IMR-90 (cell line): ENCODE data around the gene OR5H14. TPM values are rescaled to one million over a fixed set of nuclear protein-coding genes. Genes with fewer than 3 reads are reported as not detected.

Experiments used
- ATAC-seq: fragments of 200-7000 bp; cut with Tn5 transposase; 2 replicates; pipeline ENCODE4 v1.9.1; 2020; ENCODE audit warnings: low read depth, mild to moderate bottlenecking, moderate library complexity
- BruUV-seq: library from RNA; stranded (reverse); fragments of 400-500 nt; replicated peaks from 2 replicates; lab custom pipeline; 2021; lab: Mats Ljungman, UMichigan
- CTCF ChIA-PET: fragments of 300-600 bp; formaldehyde crosslinking; extraction: SDS; loops from one replicate; lab custom pipeline; 2021; ENCODE audit warnings: antibody characterized with exemption; lab: Yijun Ruan, JAX
- POLR2A ChIA-PET: fragments of 300-600 bp; sonication (Branson Sonifier 250); formaldehyde crosslinking; loops from one replicate; lab custom pipeline; 2022; ENCODE audit warnings: antibody characterized with exemption; ENCODE audit not compliant: unreplicated experiment; lab: Charles Lee
- DNase-seq: peaks from one replicate; pipeline ENCODE4 v3.0.0; 2013
- H2AFZ ChIP-seq: replicated peaks from 2 replicates; pipeline ENCODE3; 2013; ENCODE audit warnings: low read length, mild to moderate bottlenecking; ENCODE audit not compliant: poor library complexity
- H2AK5ac ChIP-seq: 2 replicates; pipeline ENCODE4 v1.6.1; 2013; ENCODE audit warnings: low read depth, low read length, inconsistent platforms
- H2AK9ac ChIP-seq: replicated peaks from 2 replicates; pipeline ENCODE3; 2013; ENCODE audit warnings: mild to moderate bottlenecking, low read depth, low read length, moderate library complexity; ENCODE audit not compliant: poor library complexity
- H2BK120ac ChIP-seq: 2 replicates; pipeline ENCODE4 v1.6.1; 2013; ENCODE audit warnings: low read depth, low read length, inconsistent platforms
- H2BK15ac ChIP-seq: 3 replicates; pipeline ENCODE4 v1.6.1; 2013; ENCODE audit warnings: low read depth, low read length, inconsistent platforms
- H2BK20ac ChIP-seq: 2 replicates; pipeline ENCODE4 v1.6.1; 2013; ENCODE audit warnings: low read depth, mild to moderate bottlenecking, inconsistent platforms, low read length, moderate library complexity
- H2BK5ac ChIP-seq: 2 replicates; pipeline ENCODE4 v1.6.1; 2013; ENCODE audit warnings: mild to moderate bottlenecking, low read depth, low read length, inconsistent platforms; ENCODE audit not compliant: poor library complexity, severe bottlenecking
- H3K14ac ChIP-seq: replicated peaks from 2 replicates; pipeline ENCODE4 v1.6.1; 2013; ENCODE audit warnings: low read depth, low read length, inconsistent platforms
- H3K18ac ChIP-seq: 2 replicates; pipeline ENCODE4 v1.6.1; 2013; ENCODE audit warnings: low read depth, low read length, control low read depth
- H3K23ac ChIP-seq: 2 replicates; pipeline ENCODE4 v1.6.1; 2013; ENCODE audit warnings: low read depth, low read length, inconsistent platforms
- H3K27ac ChIP-seq: 2 replicates; pipeline ENCODE4 v1.5.1; 2013; ENCODE audit warnings: mild to moderate bottlenecking, control low read depth, low read length; ENCODE audit not compliant: insufficient read depth
- H3K27me3 ChIP-seq: 2 replicates; pipeline ENCODE4 v1.6.1; 2013; ENCODE audit warnings: low read length; ENCODE audit not compliant: control insufficient read depth, insufficient read depth
- H3K36me3 ChIP-seq: 2 replicates; pipeline ENCODE4 v1.6.1; 2013; ENCODE audit warnings: low read length, mixed read lengths; ENCODE audit not compliant: control insufficient read depth, insufficient read depth
- H3K4ac ChIP-seq: 2 replicates; pipeline ENCODE4 v1.6.1; 2013; ENCODE audit warnings: low read depth, low read length, inconsistent platforms
- H3K4me1 ChIP-seq: 2 replicates; pipeline ENCODE4 v1.6.1; 2013; ENCODE audit warnings: low read length, mixed read lengths; ENCODE audit not compliant: control insufficient read depth, insufficient read depth
- H3K4me2 ChIP-seq: 2 replicates; pipeline ENCODE4 v1.6.1; 2013; ENCODE audit warnings: low read depth, mild to moderate bottlenecking, control low read depth, low read length, moderate library complexity
- H3K4me3 ChIP-seq: 2 replicates; pipeline ENCODE4 v1.5.1; 2013; ENCODE audit warnings: low read depth, mild to moderate bottlenecking, control low read depth, low read length, moderate library complexity; ENCODE audit not compliant: insufficient read depth
- H3K56ac ChIP-seq: 2 replicates; pipeline ENCODE4 v1.6.1; 2013; ENCODE audit warnings: low read length, inconsistent platforms; ENCODE audit not compliant: insufficient read depth; ENCODE audit errors: extremely low read depth
- H3K79me1 ChIP-seq, 2 experiments: 2 replicates each; pipeline ENCODE4 v1.6.1; 2013; ENCODE audit warnings: low read length in 2 of 2, inconsistent platforms in 1 of 2, low read depth in 1 of 2
- H3K9ac ChIP-seq: 2 replicates; pipeline ENCODE4 v1.6.1; 2013; ENCODE audit warnings: low read depth, low read length, control low read depth
- H3K9me1 ChIP-seq: 2 replicates; pipeline ENCODE4 v1.6.1; 2013; ENCODE audit warnings: low read length, inconsistent platforms; ENCODE audit not compliant: insufficient read depth
- H3K9me3 ChIP-seq: 2 replicates; pipeline ENCODE4 v1.6.1; 2013; ENCODE audit warnings: low read length; ENCODE audit not compliant: control insufficient read depth, insufficient read depth
- H4K20me1 ChIP-seq: 2 replicates; pipeline ENCODE4 v1.6.1; 2013; ENCODE audit warnings: low read length, inconsistent platforms; ENCODE audit not compliant: insufficient read depth
- H4K5ac ChIP-seq: 2 replicates; pipeline ENCODE4 v1.6.1; 2013; ENCODE audit warnings: mild to moderate bottlenecking, low read depth, low read length, control low read depth
- H4K8ac ChIP-seq, 2 experiments: 2 replicates each; pipeline ENCODE4 v1.6.1; 2013; ENCODE audit warnings: low read depth in 2 of 2, low read length in 2 of 2, control low read depth in 1 of 2, inconsistent platforms in 1 of 2
- H4K91ac ChIP-seq: 2 replicates; pipeline ENCODE4 v1.6.1; 2013; ENCODE audit warnings: low read depth, low read length, inconsistent platforms; ENCODE audit not compliant: insufficient read depth
- CHD1 ChIP-seq: IDR thresholded peaks from 2 replicates; pipeline ENCODE4 v1.6.1; 2012; ENCODE audit warnings: low read depth, low read length, improper control_type of control experiment
- FOS ChIP-seq: fragments of 150-350 bp; IDR thresholded peaks from 2 replicates; pipeline ENCODE4 v1.6.1; 2016; ENCODE audit warnings: low read depth, low read length
- MAZ ChIP-seq: IDR thresholded peaks from 2 replicates; pipeline ENCODE4 v1.6.1; 2012; ENCODE audit warnings: low read depth, mild to moderate bottlenecking, low read length, improper control_type of control experiment, moderate library complexity, borderline replicate concordance
- NFE2L2 ChIP-seq: fragments of 150-350 bp; IDR thresholded peaks from 2 replicates; pipeline ENCODE4 v1.6.1; 2016; ENCODE audit warnings: low read depth, mild to moderate bottlenecking, low read length
- RCOR1 ChIP-seq: IDR thresholded peaks from 2 replicates; pipeline ENCODE4 v1.6.1; 2012; ENCODE audit warnings: mild to moderate bottlenecking, low read length, improper control_type of control experiment; ENCODE audit not compliant: insufficient replicate concordance
- SMC3 ChIP-seq: fragments of 150-350 bp; IDR thresholded peaks from 2 replicates; pipeline ENCODE4 v1.6.1; 2016; ENCODE audit warnings: low read depth, mild to moderate bottlenecking, antibody characterized with exemption, low read length, moderate library complexity
- WGBS, 2 experiments: methylation state at CpG; one replicate each; pipeline versions ENCODE4 v1.1.5 to v1.1.7; 2013; ENCODE audit warnings: missing lambda C conversion rate in 2 of 2; ENCODE audit not compliant: insufficient read length in 1 of 2; ENCODE audit errors: extremely low coverage in 2 of 2; 5-methylcytosine and 5-hydroxymethylcytosine counted together
- dilution Hi-C: fragments of 300-500 bp; cut with HindIII; formaldehyde crosslinking; loops from one replicate; pipeline ENCODE4 v1.14.3; 2018; ENCODE audit warnings: low sequenced_read_pairs; ENCODE audit not compliant: unreplicated experiment
- in situ Hi-C: fragments of 300-500 bp; cut with MboI; formaldehyde crosslinking; loops from 3 replicates; pipeline ENCODE4 v1.14.3; 2019; ENCODE audit warnings: low sequenced_read_pairs, inconsistent platforms, mixed read lengths
- intact Hi-C: fragments of 100-400 bp; cut with micrococcal nuclease; formaldehyde crosslinking; loops from 2 replicates; pipeline ENCODE4 v1.10.0; 2022
- polyA plus RNA-seq, 3 experiments: library from polyadenylated mRNA; depleted of rRNA; stranded (reverse); fragments of >200 nt; gene quantifications; 2 replicates each; pipeline ENCODE4 v1.2.3, GENCODE V29; 2012; ENCODE audit warnings: low replicate concordance in 1 of 3
- total RNA-seq: library from RNA; depleted of rRNA; stranded (reverse); fragments of >200 nt; gene quantifications from 2 replicates; pipeline ENCODE4 v1.2.3, GENCODE V29; 2012
- TF ChIP-seq, protein P1 (sequence below): fragments of 150-350 bp; IDR thresholded peaks from 2 replicates; pipeline ENCODE4 v1.6.1; 2017; ENCODE audit warnings: mild to moderate bottlenecking, antibody characterized with exemption, low read length, low read depth
- TF ChIP-seq, protein P2 (sequence below): fragments of 150-350 bp; IDR thresholded peaks from 2 replicates; pipeline ENCODE4 v1.6.1; 2016; ENCODE audit warnings: low read depth, mild to moderate bottlenecking, low read length, moderate library complexity, borderline replicate concordance

Gene OR5H14
- total and polyA plus RNA-seq, 2 of the 4 experiments (the other 2 are of a cell fraction) = not detected

DNA sequence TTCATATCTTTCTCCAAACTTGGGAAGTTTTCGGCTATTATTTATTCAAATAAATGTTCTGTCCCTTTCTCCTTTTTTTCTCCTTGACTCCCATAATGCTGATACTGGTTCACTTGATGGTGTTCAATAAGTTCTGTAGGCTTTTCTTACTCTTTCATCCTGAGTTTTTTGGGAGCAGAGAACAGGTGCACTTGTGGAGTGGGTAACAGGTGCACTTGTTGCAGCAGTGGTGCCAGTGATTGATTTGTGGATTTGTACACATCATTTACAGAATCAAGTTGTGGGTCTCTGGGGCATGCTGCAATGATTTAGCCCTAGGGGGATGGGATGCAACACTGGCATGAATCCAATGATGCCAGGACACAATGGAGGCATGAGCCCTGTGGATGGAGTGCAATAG lies 31.6 kb upstream of the OR5H14 start:
- dilution Hi-C loops = no loop called here
- Histone ChIP-seq H4K5ac (no peak overlapping the region), H3K4me3 (no peak overlapping the region), H2BK20ac (no peak overlapping the region), H2BK120ac (no peak overlapping the region), H3K27me3 (no peaks in the 10 kb centered on the region), H3K4ac (no peak overlapping the region), H3K9ac (no peak overlapping the region), H3K27ac (no peak overlapping the region), H3K23ac (no peak overlapping the region), H3K18ac (no peak overlapping the region), H2BK15ac (no peak overlapping the region), H3K36me3 (no peaks in the 10 kb centered on the region), H2AFZ (no peak overlapping the region), H4K91ac (no peak overlapping the region), H4K20me1 (no peaks in the 10 kb centered on the region), H3K9me3 (peaks cover 3% of the 10 kb centered on the region; the same call in 1 of the 2 replicates), H3K79me1 (no peaks in the 10 kb centered on the region), H3K9me1 (no peaks in the 10 kb centered on the region), H2AK9ac (no peak overlapping the region), H3K4me2 (no peak overlapping the region), H3K14ac (no peak overlapping the region), H3K56ac (no peak overlapping the region), H4K8ac (no peak overlapping the region), H2AK5ac (no peak overlapping the region), H2BK5ac (no peak overlapping the region), H3K4me1 (no peaks in the 10 kb centered on the region)
- in situ Hi-C loops = no loop called here
- no peak for ATAC-seq
- ChIA-PET POLR2A (no interaction called here), CTCF (no interaction called here)
- intact Hi-C loops = no loop called here
- no peak for DNase-seq
- BruUV-seq = no TSS peak
- WGBS, 2 experiments = no CpG with 5 or more reads among the region's 1 CpG
- no peak for TF ChIP-seq CHD1
- TF ChIP-seq, protein P1, sequence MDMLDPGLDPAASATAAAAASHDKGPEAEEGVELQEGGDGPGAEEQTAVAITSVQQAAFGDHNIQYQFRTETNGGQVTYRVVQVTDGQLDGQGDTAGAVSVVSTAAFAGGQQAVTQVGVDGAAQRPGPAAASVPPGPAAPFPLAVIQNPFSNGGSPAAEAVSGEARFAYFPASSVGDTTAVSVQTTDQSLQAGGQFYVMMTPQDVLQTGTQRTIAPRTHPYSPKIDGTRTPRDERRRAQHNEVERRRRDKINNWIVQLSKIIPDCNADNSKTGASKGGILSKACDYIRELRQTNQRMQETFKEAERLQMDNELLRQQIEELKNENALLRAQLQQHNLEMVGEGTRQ = no peak
- no peak for TF ChIP-seq SMC3
- TF ChIP-seq, protein P2, sequence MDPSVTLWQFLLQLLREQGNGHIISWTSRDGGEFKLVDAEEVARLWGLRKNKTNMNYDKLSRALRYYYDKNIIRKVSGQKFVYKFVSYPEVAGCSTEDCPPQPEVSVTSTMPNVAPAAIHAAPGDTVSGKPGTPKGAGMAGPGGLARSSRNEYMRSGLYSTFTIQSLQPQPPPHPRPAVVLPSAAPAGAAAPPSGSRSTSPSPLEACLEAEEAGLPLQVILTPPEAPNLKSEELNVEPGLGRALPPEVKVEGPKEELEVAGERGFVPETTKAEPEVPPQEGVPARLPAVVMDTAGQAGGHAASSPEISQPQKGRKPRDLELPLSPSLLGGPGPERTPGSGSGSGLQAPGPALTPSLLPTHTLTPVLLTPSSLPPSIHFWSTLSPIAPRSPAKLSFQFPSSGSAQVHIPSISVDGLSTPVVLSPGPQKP = no peak
- no peak for TF ChIP-seq MAZ
- no peak for TF ChIP-seq RCOR1
- TF ChIP-seq FOS = no peak
- no peak for TF ChIP-seq NFE2L2
